Measurements from ENCODE around the gene CEP152.
"Not testable (repeated sequence)": the region's sequence is repeated elsewhere in the genome, so short reads cannot be mapped to it uniquely, and the experiment has no call there.

The CEP152 gene

GRCh38 chr15:48856942-48857341 lies 46.1 kb upstream of the CEP152 start:
- H3K79me1 ChIP-seq (ENCODE audit: low read length), result no peaks in the 10 kb centered on the region
- H3K79me2 ChIP-seq (ENCODE audit: control insufficient read depth, insufficient read depth, low read length, poor library complexity), result no peaks in the 10 kb centered on the region
- H3K14ac ChIP-seq (ENCODE audit: low read length), result no peak overlapping the region
- H3K4me2 ChIP-seq (ENCODE audit: low read length), result no peak overlapping the region
- peaks cover 0 to 4% of the 10 kb centered on the region in 2 experiments for H3K4me1 ChIP-seq (ENCODE audit: control insufficient read depth in 1 of 2, insufficient read depth in 2 of 2, low read length in 2 of 2)
- no peaks in the 10 kb centered on the region for H3K27me3 ChIP-seq (ENCODE audit: insufficient read depth, low read length)
- H3K36me3 ChIP-seq (ENCODE audit: control insufficient read depth in 1 of 2, insufficient read depth in 2 of 2, low read length in 2 of 2), result no peaks in the 10 kb centered on the region
- no peak overlapping the region for H2BK120ac ChIP-seq (ENCODE audit: insufficient read depth, low read length, poor library complexity)
- no peak overlapping the region for H3K27ac ChIP-seq (ENCODE audit: low read depth, low read length)
- WGBS (ENCODE audit: extremely low coverage, insufficient coverage, insufficient read length), result no CpG with 5 or more reads among the region's 2 CpGs
- H2AFZ ChIP-seq (ENCODE audit: insufficient read depth, low read length, poor library complexity), result no peak overlapping the region
- H2AK5ac ChIP-seq (ENCODE audit: low read length), result no peak overlapping the region
- H4K12ac ChIP-seq (ENCODE audit: low read depth, low read length), result no peak overlapping the region
- H4K91ac ChIP-seq (ENCODE audit: low read depth, low read length), result no peak overlapping the region
- H3K4ac ChIP-seq (ENCODE audit: low read depth, low read length), result no peak overlapping the region
- H2BK5ac ChIP-seq (ENCODE audit: low read depth, low read length, poor library complexity), result no peak overlapping the region
- H4K8ac ChIP-seq (ENCODE audit: low read depth, low read length), result no peak overlapping the region
- H3K23ac ChIP-seq (ENCODE audit: low read length), result no peak overlapping the region
- no peaks in the 10 kb centered on the region for H3K9me3 ChIP-seq (ENCODE audit: insufficient read depth, low read depth, low read length)
- H2BK12ac ChIP-seq (ENCODE audit: low read length), result no peak overlapping the region
- DNase-seq, result no peak
- H3K18ac ChIP-seq (ENCODE audit: low read length), result no peak overlapping the region
- no peak overlapping the region for H3K4me3 ChIP-seq (ENCODE audit: low read depth, low read length)
- no peak overlapping the region for H3K9ac ChIP-seq (ENCODE audit: low read length)

GRCh38 chr15:48855501-48856440 lies 44.9 kb upstream of the CEP152 start:
- no peaks in the 10 kb centered on the region for H3K79me1 ChIP-seq (ENCODE audit: low read length)
- H3K4ac ChIP-seq (ENCODE audit: low read depth, low read length), result no peak overlapping the region
- H3K9me3 ChIP-seq (ENCODE audit: insufficient read depth, low read depth, low read length), result no peaks in the 10 kb centered on the region
- no peak overlapping the region for H2AFZ ChIP-seq (ENCODE audit: insufficient read depth, low read length, poor library complexity)
- peaks cover 0 to 4% of the 10 kb centered on the region in 2 experiments for H3K4me1 ChIP-seq (ENCODE audit: control insufficient read depth in 1 of 2, insufficient read depth in 2 of 2, low read length in 2 of 2)
- H3K23ac ChIP-seq (ENCODE audit: low read length), result no peak overlapping the region
- no peak overlapping the region for H2BK120ac ChIP-seq (ENCODE audit: insufficient read depth, low read length, poor library complexity)
- H3K9ac ChIP-seq (ENCODE audit: low read length), result no peak overlapping the region
- H3K4me3 ChIP-seq (ENCODE audit: low read depth, low read length), result no peak overlapping the region
- no peak overlapping the region for H3K14ac ChIP-seq (ENCODE audit: low read length)
- no peak overlapping the region for H2BK12ac ChIP-seq (ENCODE audit: low read length)
- no peak overlapping the region for H4K91ac ChIP-seq (ENCODE audit: low read depth, low read length)
- no CpG with 5 or more reads among the region's 6 CpGs for WGBS (ENCODE audit: extremely low coverage, insufficient coverage, insufficient read length)
- H3K27me3 ChIP-seq (ENCODE audit: insufficient read depth, low read length), result no peaks in the 10 kb centered on the region
- H2AK5ac ChIP-seq (ENCODE audit: low read length), result no peak overlapping the region
- H4K8ac ChIP-seq (ENCODE audit: low read depth, low read length), result no peak overlapping the region
- H3K18ac ChIP-seq (ENCODE audit: low read length), result no peak overlapping the region
- H3K27ac ChIP-seq (ENCODE audit: low read depth, low read length), result no peak overlapping the region
- H3K36me3 ChIP-seq (ENCODE audit: control insufficient read depth in 1 of 2, insufficient read depth in 2 of 2, low read length in 2 of 2), result no peaks in the 10 kb centered on the region
- no peak overlapping the region for H3K4me2 ChIP-seq (ENCODE audit: low read length)
- no peak overlapping the region for H2BK5ac ChIP-seq (ENCODE audit: low read depth, low read length, poor library complexity)
- no peaks in the 10 kb centered on the region for H3K79me2 ChIP-seq (ENCODE audit: control insufficient read depth, insufficient read depth, low read length, poor library complexity)
- peak; percentile 42 to 77 for DNase-seq
- H4K12ac ChIP-seq (ENCODE audit: low read depth, low read length), result no peak overlapping the region

- not testable (repeated sequence) for H3K27ac ChIP-seq (ENCODE audit: low read depth, low read length); H2BK12ac ChIP-seq (ENCODE audit: low read length); H3K4me3 ChIP-seq (ENCODE audit: low read depth, low read length); H3K18ac ChIP-seq (ENCODE audit: low read length); H2BK120ac ChIP-seq (ENCODE audit: insufficient read depth, low read length, poor library complexity); H3K4me1 ChIP-seq (ENCODE audit: control insufficient read depth in 1 of 2, insufficient read depth in 2 of 2, low read length in 2 of 2); H3K27me3 ChIP-seq (ENCODE audit: insufficient read depth, low read length); H4K91ac ChIP-seq (ENCODE audit: low read depth, low read length); H3K36me3 ChIP-seq (ENCODE audit: control insufficient read depth in 1 of 2, insufficient read depth in 2 of 2, low read length in 2 of 2); H4K12ac ChIP-seq (ENCODE audit: low read depth, low read length); H2AFZ ChIP-seq (ENCODE audit: insufficient read depth, low read length, poor library complexity); H3K9me3 ChIP-seq (ENCODE audit: insufficient read depth, low read depth, low read length); H3K14ac ChIP-seq (ENCODE audit: low read length); H3K4me2 ChIP-seq (ENCODE audit: low read length); H2AK5ac ChIP-seq (ENCODE audit: low read length); H3K79me1 ChIP-seq (ENCODE audit: low read length); H2BK5ac ChIP-seq (ENCODE audit: low read depth, low read length, poor library complexity); H3K9ac ChIP-seq (ENCODE audit: low read length); H3K79me2 ChIP-seq (ENCODE audit: control insufficient read depth, insufficient read depth, low read length, poor library complexity); H3K23ac ChIP-seq (ENCODE audit: low read length); DNase-seq; H3K4ac ChIP-seq (ENCODE audit: low read depth, low read length); H4K8ac ChIP-seq (ENCODE audit: low read depth, low read length)
- WGBS (ENCODE audit: extremely low coverage, insufficient coverage, insufficient read length), result no CpG with 5 or more reads among the region's 3 CpGs
Measured at GRCh38 chr15:48854434-48854833, 43.6 kb upstream of the CEP152 start.

GRCh38 chr15:48851956-48852355 lies 41.1 kb upstream of the CEP152 start:
- no peak overlapping the region for H3K23ac ChIP-seq (ENCODE audit: low read length)
- no peak overlapping the region for H3K18ac ChIP-seq (ENCODE audit: low read length)
- peaks cover 0 to 4% of the 10 kb centered on the region in 2 experiments for H3K4me1 ChIP-seq (ENCODE audit: control insufficient read depth in 1 of 2, insufficient read depth in 2 of 2, low read length in 2 of 2)
- no peak overlapping the region for H4K12ac ChIP-seq (ENCODE audit: low read depth, low read length)
- H3K36me3 ChIP-seq (ENCODE audit: control insufficient read depth in 1 of 2, insufficient read depth in 2 of 2, low read length in 2 of 2), result no peaks in the 10 kb centered on the region
- H3K79me2 ChIP-seq (ENCODE audit: control insufficient read depth, insufficient read depth, low read length, poor library complexity), result no peaks in the 10 kb centered on the region
- H2AK5ac ChIP-seq (ENCODE audit: low read length), result no peak overlapping the region
- no peak overlapping the region for H4K91ac ChIP-seq (ENCODE audit: low read depth, low read length)
- H2BK5ac ChIP-seq (ENCODE audit: low read depth, low read length, poor library complexity), result no peak overlapping the region
- no peaks in the 10 kb centered on the region for H3K27me3 ChIP-seq (ENCODE audit: insufficient read depth, low read length)
- H3K9ac ChIP-seq (ENCODE audit: low read length), result no peak overlapping the region
- no peak overlapping the region for H4K8ac ChIP-seq (ENCODE audit: low read depth, low read length)
- H3K4ac ChIP-seq (ENCODE audit: low read depth, low read length), result no peak overlapping the region
- H2BK12ac ChIP-seq (ENCODE audit: low read length), result no peak overlapping the region
- no peak overlapping the region for H3K4me3 ChIP-seq (ENCODE audit: low read depth, low read length)
- no peak overlapping the region for H3K27ac ChIP-seq (ENCODE audit: low read depth, low read length)
- no peak for DNase-seq
- H2BK120ac ChIP-seq (ENCODE audit: insufficient read depth, low read length, poor library complexity), result no peak overlapping the region
- H2AFZ ChIP-seq (ENCODE audit: insufficient read depth, low read length, poor library complexity), result no peak overlapping the region
- no peaks in the 10 kb centered on the region for H3K9me3 ChIP-seq (ENCODE audit: insufficient read depth, low read depth, low read length)
- H3K79me1 ChIP-seq (ENCODE audit: low read length), result no peaks in the 10 kb centered on the region
- H3K14ac ChIP-seq (ENCODE audit: low read length), result no peak overlapping the region
- H3K4me2 ChIP-seq (ENCODE audit: low read length), result no peak overlapping the region

Data from trophoblast cell (in vitro differentiated cells and primary cell).